Astrocyte (in vitro differentiated cells and primary cell): ENCODE results near the gene OR2T2. TPM values are rescaled to one million over a fixed set of nuclear protein-coding genes. Genes with fewer than 3 reads are reported as not detected.
"Not testable (repeated sequence)": the region's sequence is repeated elsewhere in the genome, so short reads cannot be mapped to it uniquely, and the experiment has no call there.

Source experiments
- DNase-seq: peaks from one replicate; pipeline ENCODE4 v3.0.0-alpha.2; 2010; ENCODE audit warnings: low read depth
- FAIRE-seq: peaks from 2 replicates; lab custom pipeline; 2011; peaks lifted over from hg19 to GRCh38; lab: Jason Lieb, UNC
- H2AFZ ChIP-seq: 2 replicates; pipeline ENCODE4 v1.6.0; 2012; ENCODE audit warnings: low read depth, low read length, inconsistent platforms
- H3K27ac ChIP-seq: 2 replicates; pipeline ENCODE4 v1.5.1; 2011; ENCODE audit warnings: low read depth, low read length, inconsistent platforms
- H3K27me3 ChIP-seq: 2 replicates; pipeline ENCODE4 v1.6.0; 2011; ENCODE audit warnings: low read length, inconsistent platforms; ENCODE audit not compliant: insufficient read depth
- H3K36me3 ChIP-seq: 2 replicates; pipeline ENCODE4 v1.5.1; 2011; ENCODE audit warnings: low read length, inconsistent platforms; ENCODE audit not compliant: insufficient read depth
- H3K4me1 ChIP-seq: 2 replicates; pipeline ENCODE4 v1.5.1; 2011; ENCODE audit warnings: low read length, inconsistent platforms; ENCODE audit not compliant: insufficient read depth
- H3K4me2 ChIP-seq: 2 replicates; pipeline ENCODE4 v1.6.0; 2012; ENCODE audit warnings: low read length, inconsistent platforms
- H3K4me3 ChIP-seq: 2 replicates; pipeline ENCODE4 v1.5.1; 2011; ENCODE audit warnings: low read depth, mild to moderate bottlenecking, low read length, inconsistent platforms; ENCODE audit not compliant: insufficient read depth
- H3K79me2 ChIP-seq: 2 replicates; pipeline ENCODE4 v1.6.0; 2012; ENCODE audit warnings: mild to moderate bottlenecking, low read length, inconsistent platforms; ENCODE audit not compliant: insufficient read depth
- H3K9ac ChIP-seq: 2 replicates; pipeline ENCODE4 v1.6.0; 2012; ENCODE audit warnings: mild to moderate bottlenecking, low read length, inconsistent platforms
- H3K9me3 ChIP-seq: 2 replicates; pipeline ENCODE4 v1.5.1; 2012; ENCODE audit warnings: low read depth, mild to moderate bottlenecking, low read length, inconsistent platforms; ENCODE audit not compliant: insufficient read depth
- H4K20me1 ChIP-seq: 2 replicates; pipeline ENCODE4 v1.6.0; 2012; ENCODE audit warnings: low read length, inconsistent platforms; ENCODE audit not compliant: insufficient read depth
- H3K27ac Mint-ChIP-seq: one replicate; pipeline ENCODE4 v1.8.0; 2021; ENCODE audit warnings: mild to moderate bottlenecking, mixed read lengths; ENCODE audit not compliant: unreplicated experiment
- H3K27me3 Mint-ChIP-seq: one replicate; pipeline ENCODE4 v1.8.0; 2021; ENCODE audit warnings: low read depth, mixed read lengths; ENCODE audit not compliant: unreplicated experiment
- H3K36me3 Mint-ChIP-seq: one replicate; pipeline ENCODE4 v1.8.0; 2021; ENCODE audit warnings: low read depth, mixed read lengths; ENCODE audit not compliant: unreplicated experiment
- H3K4me1 Mint-ChIP-seq: one replicate; pipeline ENCODE4 v1.8.0; 2021; ENCODE audit warnings: low read depth, mixed read lengths; ENCODE audit not compliant: unreplicated experiment
- H3K4me3 Mint-ChIP-seq: one replicate; pipeline ENCODE4 v1.8.0; 2021; ENCODE audit warnings: mild to moderate bottlenecking, moderate library complexity, mixed read lengths; ENCODE audit not compliant: unreplicated experiment
- H3K9me3 Mint-ChIP-seq: one replicate; pipeline ENCODE4 v1.8.0; 2021; ENCODE audit warnings: mild to moderate bottlenecking, mixed read lengths; ENCODE audit not compliant: unreplicated experiment
- total RNA-seq: library from RNA; stranded (reverse); gene quantifications from 2 replicates; pipeline ENCODE4 v1.2.1, GENCODE V29; 2021

Gene OR2T2
- total RNA-seq, 1 donor from 2014 or later = not detected

- not testable (repeated sequence) for H3K4me1 ChIP-seq, H3K36me3 ChIP-seq, H3K4me3 Mint-ChIP-seq, H3K4me1 Mint-ChIP-seq, H3K9ac ChIP-seq, H3K4me2 ChIP-seq, FAIRE-seq, H3K4me3 ChIP-seq, H3K27ac Mint-ChIP-seq, H3K27me3 Mint-ChIP-seq, H3K27ac ChIP-seq, H3K36me3 Mint-ChIP-seq, H3K79me2 ChIP-seq, H2AFZ ChIP-seq, H3K9me3 ChIP-seq, H4K20me1 ChIP-seq, H3K27me3 ChIP-seq, DNase-seq, H3K9me3 Mint-ChIP-seq
Observed at GRCh38 chr1:248475660-248476059, 30.2 kb downstream of the OR2T2 start.

GRCh38 chr1:248481686-248482579 lies 36.5 kb downstream of the OR2T2 start:
- not testable (repeated sequence) for H3K4me1 Mint-ChIP-seq, H3K4me1 ChIP-seq, H4K20me1 ChIP-seq, H3K9me3 Mint-ChIP-seq, H3K27ac Mint-ChIP-seq, H3K9me3 ChIP-seq, H3K27me3 Mint-ChIP-seq, H3K4me3 ChIP-seq, H3K4me3 Mint-ChIP-seq, H3K79me2 ChIP-seq, H3K9ac ChIP-seq, H3K27ac ChIP-seq, H2AFZ ChIP-seq, DNase-seq, H3K27me3 ChIP-seq, FAIRE-seq, H3K36me3 ChIP-seq, H3K4me2 ChIP-seq, H3K36me3 Mint-ChIP-seq

DNA sequence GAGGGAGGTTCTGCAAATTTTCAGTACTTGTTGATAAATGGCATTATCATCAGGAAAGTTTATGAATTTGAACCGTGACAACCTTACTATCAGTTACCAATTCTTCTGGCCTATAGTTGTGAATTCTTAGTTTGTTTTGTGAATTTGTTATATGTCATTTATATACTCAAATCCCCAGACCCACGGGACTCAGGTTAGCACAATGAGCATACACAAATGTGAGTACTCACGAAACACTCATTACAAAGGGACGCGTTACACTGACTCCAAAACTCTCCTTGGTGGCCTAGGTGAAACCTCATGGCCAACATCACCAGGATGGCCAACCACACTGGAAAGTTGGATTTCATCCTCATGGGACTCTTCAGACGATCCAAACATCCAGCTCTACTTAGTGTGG lies 42.9 kb downstream of the OR2T2 start, which contains the start of gene OR2T5:
Gene OR2T5, plus strand, starts transcription at position 301 of the 400 bp plus-strand sequence. Its CDS starts 0 bp downstream, at position 301.
- not testable (repeated sequence) for H3K4me2 ChIP-seq, H3K36me3 ChIP-seq, H3K27ac ChIP-seq, FAIRE-seq, H3K27ac Mint-ChIP-seq, H3K79me2 ChIP-seq, H3K4me1 Mint-ChIP-seq, H3K9me3 Mint-ChIP-seq, H3K4me3 ChIP-seq, H3K27me3 ChIP-seq, H4K20me1 ChIP-seq, H3K9ac ChIP-seq, H3K4me1 ChIP-seq, H3K27me3 Mint-ChIP-seq, H3K36me3 Mint-ChIP-seq, H2AFZ ChIP-seq, H3K4me3 Mint-ChIP-seq, DNase-seq, H3K9me3 ChIP-seq

- not testable (repeated sequence) for H3K4me3 ChIP-seq, H3K27ac ChIP-seq, DNase-seq, H3K4me1 Mint-ChIP-seq, H3K4me3 Mint-ChIP-seq, H3K27ac Mint-ChIP-seq, H4K20me1 ChIP-seq, H3K9me3 Mint-ChIP-seq, H3K4me2 ChIP-seq, FAIRE-seq, H3K4me1 ChIP-seq, H3K27me3 ChIP-seq, H3K36me3 ChIP-seq, H3K9me3 ChIP-seq, H3K79me2 ChIP-seq, H2AFZ ChIP-seq, H3K27me3 Mint-ChIP-seq, H3K36me3 Mint-ChIP-seq, H3K9ac ChIP-seq
Observed at GRCh38 chr1:248496661-248497060, 51.2 kb downstream of the OR2T2 start.

- FAIRE-seq, H3K36me3 Mint-ChIP-seq: not testable (repeated sequence)
Observed at GRCh38 chr1:248500305-248501035, 55.0 kb downstream of the OR2T2 start.

More at GRCh38 chr1:248500305-248501035, 55.0 kb downstream of the OR2T2 start:
- H3K9me3 Mint-ChIP-seq, H3K79me2 ChIP-seq, H3K4me1 ChIP-seq, H3K9me3 ChIP-seq, H3K4me1 Mint-ChIP-seq, H3K36me3 ChIP-seq, H3K4me2 ChIP-seq, H2AFZ ChIP-seq, H3K27ac Mint-ChIP-seq, H3K27me3 ChIP-seq, H3K9ac ChIP-seq, H3K27ac ChIP-seq, H3K4me3 ChIP-seq, H3K27me3 Mint-ChIP-seq, H3K4me3 Mint-ChIP-seq, DNase-seq, H4K20me1 ChIP-seq: not testable (repeated sequence)
